Eye (tissue), 1 donor: ENCODE results near the gene RPF1.
"Not testable (repeated sequence)": the region's sequence is repeated elsewhere in the genome, so short reads cannot be mapped to it uniquely, and the experiment has no call there.

Source experiments
- DNase-seq: peaks from one replicate; pipeline ENCODE4 v3.0.0-alpha.2; 2015

The RPF1 gene

DNA sequence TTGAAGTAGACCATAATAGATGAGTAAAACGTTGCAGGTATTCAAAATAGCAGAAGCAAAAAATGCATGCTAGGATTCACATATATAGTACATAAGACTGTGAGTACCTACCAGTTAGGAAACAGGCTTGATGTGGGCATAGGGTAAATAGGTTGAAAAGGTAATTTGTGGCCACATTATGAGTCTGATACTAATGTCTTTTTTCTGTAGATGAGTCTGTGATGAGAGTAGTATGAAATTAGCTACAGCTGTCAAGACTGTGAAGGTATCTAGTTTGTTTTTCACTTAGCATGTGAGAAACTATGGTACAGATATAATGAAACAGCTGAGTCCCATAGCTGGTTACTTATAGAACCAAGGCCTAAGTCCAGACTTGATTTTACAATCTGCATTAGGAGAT is 14.7 kb downstream of the RPF1 start:
- no peak for DNase-seq

DNA sequence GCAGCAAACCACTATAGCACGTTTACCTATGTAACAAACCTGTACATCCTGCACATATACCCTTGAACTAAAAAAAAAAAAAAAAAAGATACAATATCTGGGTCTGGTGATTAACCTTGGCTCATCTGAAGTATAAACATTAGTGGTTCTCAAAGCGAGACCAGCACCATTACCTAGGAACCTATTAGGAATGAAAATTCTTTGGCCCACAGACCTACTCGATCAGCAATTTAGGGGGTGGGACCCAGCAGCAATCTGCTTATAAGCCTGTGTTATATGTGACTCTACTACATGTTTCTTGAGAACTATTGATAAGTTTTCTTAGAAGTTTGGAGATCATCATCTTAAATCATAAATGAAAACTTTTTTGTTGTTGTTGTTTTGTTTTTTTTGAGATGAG is 17.4 kb downstream of the RPF1 start:
- DNase-seq = no peak

GRCh38 chr1:84497631-84498275 is 18.7 kb downstream of the RPF1 start:
- DNase-seq = no peak

DNA sequence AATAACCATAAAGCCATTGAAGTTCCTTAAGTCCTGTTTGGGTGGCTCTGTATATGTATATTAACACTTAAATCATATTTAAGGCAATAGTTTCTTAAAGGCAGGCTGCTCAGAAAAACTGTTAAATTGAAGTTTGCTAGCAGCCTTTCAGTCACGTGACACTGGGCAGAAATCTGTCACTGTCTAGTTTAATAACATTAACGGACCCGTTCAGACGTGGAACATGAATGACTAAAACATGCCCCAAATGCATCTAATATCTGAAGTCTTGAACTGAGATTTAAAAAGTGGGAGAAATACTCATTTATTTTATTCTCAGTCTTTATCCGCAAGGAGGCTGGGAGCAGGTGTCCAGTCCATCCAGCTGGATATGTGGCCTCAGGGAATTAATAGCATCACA is 23.9 kb downstream of the RPF1 start:
- peak; percentile 73 for DNase-seq

GRCh38 chr1:84504580-84505492 is 25.8 kb downstream of the RPF1 start:
- peak; percentile 55 for DNase-seq

DNA sequence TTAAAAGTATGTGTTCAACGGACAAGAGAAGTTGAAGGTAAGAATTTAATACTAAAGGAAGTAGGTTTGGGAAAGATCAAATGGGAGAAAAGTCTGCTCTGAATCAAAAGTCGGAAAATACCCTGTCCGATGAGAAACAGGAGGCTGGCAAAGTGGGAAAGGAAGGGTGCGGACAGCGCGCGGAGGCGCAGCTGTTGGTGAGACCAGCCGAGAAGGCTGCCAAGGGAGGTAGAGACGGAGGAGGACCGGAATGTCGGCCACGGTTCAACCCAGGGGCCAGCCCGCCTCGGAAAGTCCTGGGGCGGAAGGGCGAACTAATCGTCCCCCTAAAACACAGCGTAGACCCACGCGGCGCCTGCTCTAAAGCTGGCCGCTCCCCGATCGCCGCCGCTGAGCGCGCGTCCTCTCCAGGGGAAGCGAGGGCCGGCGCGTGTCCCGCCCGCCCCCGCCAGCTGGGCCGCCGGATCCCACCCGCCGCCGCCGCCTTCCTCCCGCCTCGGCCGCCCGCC is 26.5 kb downstream of the RPF1 start:
- no peak for DNase-seq

DNA sequence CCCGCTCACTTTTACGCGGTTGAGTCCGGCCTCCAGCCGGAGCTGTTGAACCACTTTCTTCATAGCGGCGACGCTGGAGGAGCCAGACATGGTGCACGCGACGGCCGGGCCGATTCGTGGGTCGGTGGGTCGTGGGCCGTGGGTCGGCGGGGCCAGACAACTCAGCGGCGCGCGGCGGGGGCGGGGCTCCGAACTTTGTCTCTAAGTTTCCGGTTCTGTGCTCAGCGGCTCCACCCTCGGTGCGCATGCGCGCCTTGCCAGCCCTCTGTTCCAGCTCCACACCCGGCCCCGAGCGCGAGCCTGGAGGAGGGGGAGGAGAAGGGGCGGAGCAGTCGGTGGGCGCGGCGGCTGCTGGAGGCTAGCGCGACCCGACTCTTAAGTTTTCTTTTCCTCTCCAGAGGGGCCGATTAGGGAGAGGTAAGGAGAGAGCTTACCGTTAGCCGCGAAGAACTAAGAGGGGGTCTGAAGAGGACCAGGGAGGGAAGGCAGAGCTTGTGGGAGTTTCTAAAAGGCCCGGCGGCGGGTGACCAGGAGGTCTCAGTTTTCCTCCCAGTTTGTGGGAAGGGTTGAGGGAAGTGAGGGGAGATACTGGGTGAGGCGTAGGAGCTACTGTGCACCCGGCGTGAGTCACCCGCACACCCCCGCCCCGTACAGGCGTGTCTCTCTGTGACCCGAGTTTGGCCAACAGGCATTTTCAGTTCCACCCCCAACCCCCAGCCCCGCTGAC is 27.1 kb downstream of the RPF1 start, which contains the start of the genes GNG5 and SPATA1:
GNG5 (minus strand) TSS at position 580 of the 727 bp plus-strand sequence; CDS start at position 90, 490 bp downstream.
SPATA1 (plus strand) TSS at position 385 of the 727 bp plus-strand sequence. CDS start 9,974 bp downstream, outside the sequence.
- peak; percentile 99 for DNase-seq

DNA sequence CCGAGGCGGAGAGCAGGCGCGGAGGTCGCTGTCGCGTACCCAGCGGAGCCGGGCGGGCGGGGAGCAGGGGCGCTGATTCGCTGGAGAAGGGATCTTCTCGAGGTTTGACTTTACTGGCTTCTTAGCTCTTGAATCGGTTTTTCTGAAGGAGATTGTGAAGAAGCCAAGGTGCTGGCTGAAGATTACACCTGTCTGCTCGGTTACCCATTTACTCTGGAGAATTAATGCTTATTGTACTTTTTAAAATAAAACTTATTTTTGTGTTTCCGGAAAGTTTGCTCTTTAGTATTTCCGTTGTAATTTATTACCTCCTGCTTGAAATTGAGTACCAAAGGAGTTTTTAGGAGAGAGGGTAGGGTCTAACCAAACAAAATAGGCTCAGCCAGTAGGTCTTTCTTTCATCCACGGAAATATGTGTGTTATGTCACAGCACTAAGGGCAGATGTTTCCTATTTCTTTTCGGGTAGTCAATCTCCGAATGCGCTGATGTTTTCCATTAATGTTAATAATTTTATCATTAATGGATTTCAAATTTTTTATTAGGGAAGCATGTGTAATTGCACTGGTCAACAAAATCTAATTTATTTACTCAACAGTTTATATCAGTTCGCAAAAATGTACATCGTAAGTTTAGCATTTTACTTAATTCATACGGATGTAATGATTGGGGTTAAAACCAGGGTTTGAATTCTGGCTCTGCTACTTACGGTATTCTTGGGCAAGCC is 27.8 kb downstream of the RPF1 start:
- no peak for DNase-seq

DNA sequence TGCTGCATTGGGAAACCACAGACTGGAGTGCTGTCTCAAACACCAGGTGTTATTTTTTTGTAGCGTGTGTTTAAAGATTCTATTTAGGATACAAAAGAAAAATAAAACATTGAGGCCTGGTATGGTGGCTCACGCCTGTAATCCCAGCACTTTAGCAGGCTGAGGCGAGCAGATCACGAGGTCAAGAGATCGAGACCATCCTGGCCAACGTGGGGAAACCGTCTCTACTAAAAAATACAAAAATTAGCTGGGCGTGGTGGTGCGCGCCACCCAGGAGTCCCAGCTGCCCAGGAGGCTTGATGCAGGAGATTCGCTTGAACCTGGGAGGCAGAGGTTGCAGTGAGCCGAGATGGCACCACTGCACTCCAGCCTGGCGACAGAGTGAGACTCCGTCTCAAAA is 28.8 kb downstream of the RPF1 start:
- not testable (repeated sequence) for DNase-seq

DNA sequence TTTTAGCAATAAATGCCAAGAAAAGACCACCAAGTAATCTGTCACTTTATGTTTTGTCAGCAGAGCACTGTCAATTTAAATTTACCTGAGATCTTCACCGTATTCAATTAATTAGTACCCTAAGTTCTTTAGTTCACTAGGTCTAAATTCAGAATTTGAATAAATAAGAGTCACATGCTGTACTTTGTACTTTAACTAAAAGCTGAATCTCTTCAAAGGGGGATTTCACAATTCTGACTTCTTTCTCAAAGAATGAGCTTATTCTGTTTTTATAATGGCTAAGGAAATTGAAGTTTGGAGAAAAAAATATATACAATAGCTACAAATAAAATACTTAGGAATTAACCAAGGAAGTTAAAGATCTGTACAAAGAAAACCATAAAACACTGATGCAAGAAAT is 29.4 kb downstream of the RPF1 start:
- DNase-seq = no peak

DNA sequence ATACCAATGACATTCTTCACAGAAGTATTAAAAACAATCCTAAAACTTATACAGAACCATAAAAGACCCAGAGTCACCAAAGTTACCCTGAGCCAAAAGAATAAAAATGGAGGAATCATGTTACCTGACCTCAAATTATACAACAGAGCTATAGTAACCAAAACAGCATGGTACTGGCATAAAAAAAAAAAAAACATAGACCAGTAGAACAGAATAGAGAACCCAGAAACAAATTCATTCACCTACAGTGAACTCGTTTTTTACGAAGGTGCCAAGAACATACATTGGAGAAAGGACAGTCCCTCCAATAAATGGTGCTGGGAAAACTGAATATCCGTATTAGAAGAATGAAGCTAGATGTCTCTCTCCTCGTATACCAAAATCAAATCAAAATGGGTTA is 30.0 kb downstream of the RPF1 start:
- no peak for DNase-seq

DNA sequence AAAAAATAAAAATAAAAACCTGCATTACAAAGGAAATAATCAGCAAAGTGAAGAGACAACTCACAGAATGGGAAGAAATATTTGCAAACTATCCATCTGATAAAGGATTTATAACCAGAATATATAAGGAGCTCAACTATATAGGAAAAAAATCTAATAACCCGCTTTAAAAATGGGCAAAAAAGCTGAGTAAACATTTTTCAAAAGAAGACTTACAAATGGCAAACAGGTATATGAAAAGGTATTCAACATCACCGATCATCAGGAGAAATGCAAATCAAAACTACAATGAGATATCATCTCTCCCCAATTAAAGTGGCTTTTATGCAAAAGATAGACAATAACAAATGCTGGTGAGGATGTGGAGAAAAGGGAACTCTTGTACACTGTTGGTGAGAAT is 31.1 kb downstream of the RPF1 start:
- DNase-seq = no peak

DNA sequence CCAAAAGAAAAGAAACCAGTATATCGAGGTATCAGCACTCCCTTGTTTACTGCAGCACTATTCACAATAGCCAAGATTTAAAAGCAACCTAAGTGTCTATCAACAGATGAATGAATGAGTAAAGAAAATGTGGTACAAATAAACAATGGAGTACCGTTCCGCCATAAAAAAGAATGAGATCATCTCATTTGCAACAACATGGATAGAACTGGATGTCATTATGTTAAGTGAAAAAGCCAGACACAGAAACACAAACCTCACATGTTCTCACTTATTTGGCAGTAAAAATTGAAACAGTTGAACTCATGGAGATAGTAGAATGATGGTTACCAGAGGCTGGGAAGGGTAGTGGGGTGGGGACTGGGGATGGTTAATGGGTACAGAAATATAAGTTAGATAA is 31.6 kb downstream of the RPF1 start:
- DNase-seq = no peak

- DNase-seq = no peak
These were observed 45.5 kb downstream of the RPF1 start for GRCh38 chr1:84524590-84524989.

- DNase-seq = peak; percentile 8
These were observed 46.7 kb downstream of the RPF1 start for GRCh38 chr1:84525779-84526178.

DNA sequence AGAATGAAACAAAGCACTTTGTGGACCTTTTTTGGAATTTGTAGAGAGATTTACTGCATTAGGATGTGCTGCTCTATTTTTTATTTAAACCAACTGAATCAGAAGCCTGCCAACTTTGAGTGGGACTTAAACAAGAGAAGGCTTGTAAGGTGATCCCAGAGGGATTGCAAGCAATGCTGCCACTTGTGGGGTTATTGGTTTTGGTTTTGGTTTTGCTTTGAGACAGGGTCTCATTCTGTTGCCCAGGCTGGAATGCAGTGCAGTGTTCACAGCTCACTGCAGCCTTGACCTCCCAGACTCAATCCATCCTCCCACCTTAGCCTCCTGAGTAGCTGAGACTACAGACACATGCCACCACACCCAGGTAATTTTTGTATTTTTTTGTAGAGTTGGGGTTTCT is 59.5 kb downstream of the RPF1 start:
- no peak for DNase-seq

DNA sequence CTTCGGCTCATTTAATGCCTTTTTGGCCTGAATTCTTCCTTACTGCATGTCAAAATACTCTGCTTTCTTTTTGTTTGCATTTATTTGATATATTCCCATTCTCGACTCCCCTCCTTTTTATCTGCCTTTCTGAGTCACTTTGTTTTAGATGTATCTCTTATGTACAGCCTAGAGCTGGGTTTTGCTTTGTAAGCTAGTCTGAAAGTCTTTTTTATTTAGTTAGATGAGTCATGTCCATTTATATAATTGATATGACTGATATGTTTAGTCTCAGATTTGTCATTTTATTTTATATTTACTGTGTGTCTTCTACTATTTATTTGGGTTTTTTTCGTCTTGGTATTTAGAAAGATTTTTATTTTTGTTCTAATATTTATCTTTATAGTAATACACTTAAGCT is 60.9 kb downstream of the RPF1 start:
- no peak for DNase-seq

- no peak for DNase-seq
These were observed 61.7 kb downstream of the RPF1 start for GRCh38 chr1:84540759-84541158.

DNA sequence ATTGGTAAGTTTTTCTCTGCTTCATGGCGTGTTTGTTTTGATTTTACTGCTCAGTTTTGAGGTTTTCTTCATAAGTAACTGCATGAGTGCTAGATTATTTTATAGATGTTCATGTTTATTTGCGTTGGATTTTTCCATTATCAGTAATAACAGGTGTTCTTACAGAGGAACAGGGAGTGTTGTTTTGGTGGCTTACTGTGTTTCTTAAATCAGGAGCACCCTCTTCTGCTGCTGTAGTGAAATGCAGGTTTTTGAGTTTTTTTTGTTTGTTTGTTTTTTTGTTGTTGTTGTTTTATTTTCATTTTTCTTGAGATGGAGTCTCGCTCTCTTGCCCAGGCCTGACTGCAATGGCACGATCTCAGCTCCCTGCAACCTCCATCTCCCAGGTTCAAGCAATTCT is 62.6 kb downstream of the RPF1 start:
- no peak for DNase-seq
